ENCODE results near the gene CAPZA1.

Gene CAPZA1

GRCh38 chr1:112619518-112620376 is at the start of gene CAPZA1:
CAPZA1 (plus strand) TSS chr1:112619832; CDS start chr1:112619845, 13 bp downstream.
- peaks cover 25% of the 10 kb centered on the region for H3K36me3 ChIP-seq
- peak within 1 kb of the TSS; percentile 98 for H3K27ac ChIP-seq
- H3K4me1 ChIP-seq: peaks cover 38% of the 10 kb centered on the region
- no peaks in the 10 kb centered on the region for H3K27me3 ChIP-seq
- H3K9ac ChIP-seq: peak within 1 kb of the TSS; percentile 96
- no peak for TF ChIP-seq Cebpa-rat (IDR thresholded peaks at IDR 0.05)
- H4K20me1 ChIP-seq: peaks cover 44% of the 10 kb centered on the region
- peak within 1 kb of the TSS; percentile 84 for H3K4me2 ChIP-seq
- peak within 1 kb of the TSS; percentile 84 for H3K4me3 ChIP-seq
- H3K9me3 ChIP-seq: no peaks in the 10 kb centered on the region

- Histone ChIP-seq H3K9ac (no peak overlapping the region), H3K27me3 (no peaks in the 10 kb centered on the region), H4K20me1 (no peaks in the 10 kb centered on the region), H3K4me2 (no peak overlapping the region), H3K9me3 (no peaks in the 10 kb centered on the region), H3K4me1 (no peaks in the 10 kb centered on the region), H3K4me3 (no peak overlapping the region), H3K27ac (no peak overlapping the region), H3K36me3 (peaks cover 40% of the 10 kb centered on the region)
- no peak for TF ChIP-seq Cebpa-rat (IDR thresholded peaks at IDR 0.05)
These were observed 44.4 kb upstream of the CAPZA1 start for GRCh38 chr1:112575154-112575804.

GRCh38 chr1:112576240-112576639 is 43.4 kb upstream of the CAPZA1 start:
- no peaks in the 10 kb centered on the region for H3K27me3 ChIP-seq
- no peak overlapping the region for H3K9ac ChIP-seq
- H3K36me3 ChIP-seq: peaks cover 40% of the 10 kb centered on the region
- no peak overlapping the region for H3K4me2 ChIP-seq
- no peaks in the 10 kb centered on the region for H4K20me1 ChIP-seq
- H3K27ac ChIP-seq: no peak overlapping the region
- TF ChIP-seq Cebpa-rat (IDR thresholded peaks at IDR 0.05): no peak
- no peak overlapping the region for H3K4me3 ChIP-seq
- H3K9me3 ChIP-seq: no peaks in the 10 kb centered on the region
- no peaks in the 10 kb centered on the region for H3K4me1 ChIP-seq

- H3K9me3 ChIP-seq: no peaks in the 10 kb centered on the region
- H3K9ac ChIP-seq: no peak overlapping the region
- H4K20me1 ChIP-seq: no peaks in the 10 kb centered on the region
- no peak overlapping the region for H3K4me3 ChIP-seq
- H3K27me3 ChIP-seq: no peaks in the 10 kb centered on the region
- no peak overlapping the region for H3K27ac ChIP-seq
- TF ChIP-seq Cebpa-rat (IDR thresholded peaks at IDR 0.05): no peak
- no peak overlapping the region for H3K4me2 ChIP-seq
- peaks cover 17% of the 10 kb centered on the region for H3K36me3 ChIP-seq
- H3K4me1 ChIP-seq: no peaks in the 10 kb centered on the region
These were observed 39.7 kb upstream of the CAPZA1 start for GRCh38 chr1:112579801-112580510.

GRCh38 chr1:112581586-112582192 is 37.9 kb upstream of the CAPZA1 start:
- Histone ChIP-seq H3K4me1 (no peaks in the 10 kb centered on the region), H3K9ac (no peak overlapping the region), H3K4me2 (no peak overlapping the region), H3K27me3 (no peaks in the 10 kb centered on the region), H3K36me3 (0 out of 2 replicates have a peak, but pooled peaks cover 5% of the 10 kb centered on the region), H3K4me3 (no peak overlapping the region), H3K9me3 (no peaks in the 10 kb centered on the region), H4K20me1 (no peaks in the 10 kb centered on the region), H3K27ac (no peak overlapping the region)
- no peak for TF ChIP-seq Cebpa-rat (IDR thresholded peaks at IDR 0.05)

GRCh38 chr1:112583366-112583765 is 36.3 kb upstream of the CAPZA1 start:
- Histone ChIP-seq H3K27ac (no peak overlapping the region), H3K4me2 (no peak overlapping the region), H3K4me3 (no peak overlapping the region), H3K4me1 (no peaks in the 10 kb centered on the region), H3K27me3 (no peaks in the 10 kb centered on the region), H4K20me1 (no peaks in the 10 kb centered on the region), H3K36me3 (0 out of 2 replicates have a peak, but pooled peaks cover 5% of the 10 kb centered on the region), H3K9ac (no peak overlapping the region), H3K9me3 (no peaks in the 10 kb centered on the region)
- no peak for TF ChIP-seq Cebpa-rat (IDR thresholded peaks at IDR 0.05)

- no peaks in the 10 kb centered on the region for H3K4me1 ChIP-seq
- peaks cover 27% of the 10 kb centered on the region for H3K9me3 ChIP-seq
- no peak overlapping the region for H3K4me3 ChIP-seq
- no peak for TF ChIP-seq Cebpa-rat (IDR thresholded peaks at IDR 0.05)
- H3K4me2 ChIP-seq: no peak overlapping the region
- peaks cover 20% of the 10 kb centered on the region for H3K36me3 ChIP-seq
- H3K27me3 ChIP-seq: no peaks in the 10 kb centered on the region
- H4K20me1 ChIP-seq: no peaks in the 10 kb centered on the region
- H3K27ac ChIP-seq: no peak overlapping the region
- H3K9ac ChIP-seq: no peak overlapping the region
These were observed 29.9 kb upstream of the CAPZA1 start for GRCh38 chr1:112589766-112590165.

- H3K4me2 ChIP-seq: no peak overlapping the region
- TF ChIP-seq Cebpa-rat (IDR thresholded peaks at IDR 0.05): no peak
- H4K20me1 ChIP-seq: no peaks in the 10 kb centered on the region
- H3K9me3 ChIP-seq: peaks cover 18% of the 10 kb centered on the region
- H3K27me3 ChIP-seq: no peaks in the 10 kb centered on the region
- no peak overlapping the region for H3K4me3 ChIP-seq
- no peaks in the 10 kb centered on the region for H3K4me1 ChIP-seq
- H3K27ac ChIP-seq: no peak overlapping the region
- peaks cover 34% of the 10 kb centered on the region for H3K36me3 ChIP-seq
- H3K9ac ChIP-seq: no peak overlapping the region
These were observed 25.3 kb upstream of the CAPZA1 start for GRCh38 chr1:112594208-112594876.

- Histone ChIP-seq H3K4me1 (no peaks in the 10 kb centered on the region), H4K20me1 (no peaks in the 10 kb centered on the region), H3K27me3 (no peaks in the 10 kb centered on the region), H3K36me3 (peaks cover 38% of the 10 kb centered on the region), H3K27ac (no peak overlapping the region), H3K9ac (no peak overlapping the region), H3K4me3 (no peak overlapping the region), H3K4me2 (no peak overlapping the region), H3K9me3 (no peaks in the 10 kb centered on the region)
- no peak for TF ChIP-seq Cebpa-rat (IDR thresholded peaks at IDR 0.05)
These were observed 20.2 kb upstream of the CAPZA1 start for GRCh38 chr1:112599477-112599876.

Measured in BLaER1 (cell line).